IPS-15b (cell line): Measurements from ENCODE around the gene GRM8.
"Not testable (repeated sequence)": the region's sequence is repeated elsewhere in the genome, so short reads cannot be mapped to it uniquely, and the experiment has no call there.

ENCODE experiments used
- H3K27me3 ChIP-seq: one replicate; pipeline ENCODE4 v1.6.1; 2013; ENCODE audit warnings: low read length; ENCODE audit not compliant: control insufficient read depth, insufficient read depth
- H3K36me3 ChIP-seq: one replicate; pipeline ENCODE4 v1.6.1; 2013; ENCODE audit warnings: low read length; ENCODE audit not compliant: control insufficient read depth, insufficient read depth
- H3K4me1 ChIP-seq: one replicate; pipeline ENCODE4 v1.6.1; 2013; ENCODE audit warnings: mild to moderate bottlenecking, low read length; ENCODE audit not compliant: control insufficient read depth, insufficient read depth
- H3K4me3 ChIP-seq: one replicate; pipeline ENCODE4 v1.5.1; 2013; ENCODE audit warnings: low read depth, low read length
- H3K9ac ChIP-seq: one replicate; pipeline ENCODE4 v1.6.1; 2013; ENCODE audit warnings: low read depth, mild to moderate bottlenecking, low read length
- H3K9me3 ChIP-seq: one replicate; pipeline ENCODE4 v1.6.1; 2013; ENCODE audit warnings: mild to moderate bottlenecking, low read length; ENCODE audit not compliant: control insufficient read depth, insufficient read depth

Gene GRM8

DNA sequence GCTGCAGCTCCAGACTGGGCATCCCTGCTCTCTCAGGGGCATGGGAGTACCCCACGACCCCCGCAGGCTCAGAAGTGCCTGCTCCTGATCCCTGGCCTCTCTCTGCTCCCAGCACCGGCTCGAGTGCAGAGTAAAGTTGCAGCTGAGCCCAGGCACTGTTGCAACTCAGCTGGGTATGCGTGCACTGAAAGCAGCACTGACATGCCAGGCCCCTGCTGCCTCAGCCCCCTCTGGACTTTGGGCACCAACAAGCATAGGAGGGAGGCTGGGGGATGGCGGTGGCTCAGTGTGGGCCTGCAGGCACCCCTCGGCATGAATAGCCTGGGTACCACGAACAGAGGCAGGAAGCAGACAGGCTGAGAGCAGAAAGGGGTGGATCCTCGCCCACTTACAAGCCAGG, 295.3 kb downstream of the GRM8 start:
- no peaks in the 10 kb centered on the region for H3K4me1 ChIP-seq
- H3K4me3 ChIP-seq = no peak overlapping the region
- H3K27me3 ChIP-seq = no peaks in the 10 kb centered on the region
- no peaks in the 10 kb centered on the region for H3K9me3 ChIP-seq
- H3K36me3 ChIP-seq = no peaks in the 10 kb centered on the region
- no peak overlapping the region for H3K9ac ChIP-seq

DNA sequence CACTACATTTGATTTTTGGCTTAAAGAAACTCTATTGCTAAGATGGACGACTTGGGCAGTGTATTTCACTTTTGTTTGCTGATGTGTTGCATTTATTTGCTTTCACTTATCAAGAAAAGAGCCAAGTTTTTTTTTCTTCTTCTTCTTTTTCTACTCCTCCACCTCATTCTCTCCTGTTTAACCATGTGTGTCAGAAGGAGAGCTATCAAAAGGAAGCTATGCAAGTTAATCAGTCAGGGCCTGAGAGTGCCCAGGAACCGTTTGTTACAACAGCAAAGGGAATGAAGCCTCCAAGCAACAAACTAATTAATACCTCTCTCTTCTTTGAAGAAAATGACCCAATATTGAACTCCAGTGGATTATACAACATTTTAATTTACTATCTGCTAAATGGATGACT, 299.3 kb downstream of the GRM8 start:
- H3K9ac ChIP-seq = no peak overlapping the region
- no peaks in the 10 kb centered on the region for H3K9me3 ChIP-seq
- no peaks in the 10 kb centered on the region for H3K4me1 ChIP-seq
- H3K36me3 ChIP-seq = no peaks in the 10 kb centered on the region
- H3K27me3 ChIP-seq = no peaks in the 10 kb centered on the region
- H3K4me3 ChIP-seq = no peak overlapping the region

DNA sequence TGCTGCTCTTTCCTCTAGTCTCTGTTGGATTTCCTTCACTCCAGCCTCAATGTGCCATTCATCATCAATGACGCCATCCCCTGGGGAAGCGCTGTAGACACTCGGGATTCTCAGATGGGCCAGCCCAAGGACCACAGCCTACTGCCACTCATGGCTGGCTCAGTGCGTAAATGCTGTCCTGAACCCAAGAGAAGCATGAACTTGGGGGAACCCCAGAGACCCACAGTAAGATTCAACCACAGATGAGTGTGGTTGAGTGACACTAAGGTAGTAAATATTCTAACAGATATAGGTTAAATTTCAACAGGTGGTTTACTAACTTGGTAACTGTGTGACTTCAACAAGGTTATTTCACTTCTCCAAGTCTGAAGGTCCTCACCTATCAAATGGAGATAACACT, 304.1 kb downstream of the GRM8 start:
- no peaks in the 10 kb centered on the region for H3K27me3 ChIP-seq
- H3K4me3 ChIP-seq = no peak overlapping the region
- no peaks in the 10 kb centered on the region for H3K9me3 ChIP-seq
- no peak overlapping the region for H3K9ac ChIP-seq
- H3K4me1 ChIP-seq = no peaks in the 10 kb centered on the region
- no peaks in the 10 kb centered on the region for H3K36me3 ChIP-seq

DNA sequence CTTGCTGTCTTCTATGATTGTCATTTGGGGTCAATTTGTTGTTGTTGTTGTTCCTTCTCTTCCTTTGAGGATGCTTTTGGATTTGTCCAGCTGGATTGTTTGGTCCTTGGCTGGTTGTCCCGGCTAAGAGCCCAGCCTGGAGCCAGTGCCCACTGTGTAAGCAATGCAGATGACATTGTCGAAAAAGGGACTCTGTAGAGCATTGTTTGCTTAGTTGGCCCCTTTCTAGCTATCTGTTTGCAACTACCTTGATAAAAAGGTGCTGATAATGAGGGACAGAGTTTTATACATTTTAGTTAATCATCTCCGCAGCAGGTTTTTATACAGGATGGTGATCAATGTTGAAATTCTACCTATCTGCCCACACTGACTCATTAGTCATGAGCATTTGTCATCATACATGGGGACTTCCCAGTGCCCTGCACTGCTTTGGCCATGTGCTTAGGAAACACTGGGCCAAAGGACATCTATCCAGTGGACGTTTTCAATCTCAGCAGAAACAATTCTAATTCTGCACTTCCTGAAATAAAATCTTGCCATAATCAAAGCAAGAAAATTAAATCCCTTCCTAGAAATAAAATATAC, 311.9 kb downstream of the GRM8 start:
- Histone ChIP-seq H3K36me3 (no peaks in the 10 kb centered on the region), H3K9me3 (no peaks in the 10 kb centered on the region), H3K4me1 (no peaks in the 10 kb centered on the region), H3K4me3 (no peak overlapping the region), H3K9ac (no peak overlapping the region), H3K27me3 (no peaks in the 10 kb centered on the region)

DNA sequence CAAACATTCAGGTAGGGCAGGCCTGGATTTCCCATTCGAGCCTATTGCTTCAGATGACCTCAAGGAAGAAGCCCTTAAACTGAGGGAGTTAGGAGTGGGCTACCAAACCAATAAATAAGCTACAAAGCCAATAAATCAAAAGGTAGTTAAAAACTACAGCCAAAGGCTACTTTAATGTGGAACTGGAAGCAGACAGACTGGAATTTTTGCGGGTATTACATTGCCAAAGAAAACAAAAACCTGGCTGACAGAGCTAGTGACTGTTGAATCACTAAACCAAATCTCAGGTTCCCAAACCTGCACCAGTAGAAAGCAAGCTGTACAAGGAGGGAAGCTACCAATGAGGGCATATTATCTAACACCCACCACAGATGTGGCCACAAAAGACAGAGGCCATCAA, 315.6 kb downstream of the GRM8 start:
- Histone ChIP-seq H3K4me1 (no peaks in the 10 kb centered on the region), H3K4me3 (no peak overlapping the region)

DNA sequence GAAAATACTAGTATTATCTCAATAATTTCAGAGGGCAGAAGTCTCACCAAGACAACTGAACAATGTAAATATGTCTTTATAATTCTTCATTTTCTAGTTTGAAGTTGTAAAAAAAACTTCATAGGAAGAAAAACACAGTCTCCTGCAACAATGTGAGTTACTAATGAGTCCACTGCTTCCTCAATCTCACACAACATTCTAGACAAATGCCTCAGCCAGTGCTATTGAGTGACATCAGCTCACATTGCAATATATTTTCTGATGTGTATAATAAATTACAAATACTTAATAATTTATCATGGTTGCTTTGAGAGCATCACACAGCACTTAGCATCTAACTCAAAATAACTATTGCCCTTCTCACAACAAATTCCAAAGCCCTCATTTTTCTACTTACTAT, 321.2 kb downstream of the GRM8 start:
- Histone ChIP-seq H3K27me3 (no peaks in the 10 kb centered on the region), H3K9ac (no peak overlapping the region), H3K4me1 (no peaks in the 10 kb centered on the region)

More for the DNA sequence above, 315.6 kb downstream of the GRM8 start:
- Histone ChIP-seq H3K9me3 (no peaks in the 10 kb centered on the region), H3K36me3 (no peaks in the 10 kb centered on the region), H3K27me3 (no peaks in the 10 kb centered on the region), H3K9ac (no peak overlapping the region)

DNA sequence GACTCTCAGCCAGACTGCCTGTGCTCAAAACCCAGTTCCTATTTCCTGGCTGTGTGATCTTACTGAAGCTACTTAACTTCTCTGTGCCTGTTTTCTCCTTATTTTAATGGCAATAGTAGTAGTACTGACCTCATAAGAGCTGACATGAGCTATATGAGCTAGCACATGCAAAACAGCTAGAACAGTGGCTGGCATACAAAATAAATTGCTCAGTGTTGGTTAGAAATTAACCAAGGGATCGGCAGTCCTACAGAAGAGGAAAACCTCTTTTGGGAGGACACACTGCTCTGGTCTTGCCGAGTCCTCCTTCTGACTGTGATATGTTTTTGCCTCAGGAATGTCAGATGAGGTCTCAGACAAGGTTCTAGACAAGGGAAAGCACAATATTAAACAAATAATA, 322.6 kb downstream of the GRM8 start:
- no peaks in the 10 kb centered on the region for H3K9me3 ChIP-seq
- no peak overlapping the region for H3K4me3 ChIP-seq
- no peaks in the 10 kb centered on the region for H3K36me3 ChIP-seq
- no peaks in the 10 kb centered on the region for H3K27me3 ChIP-seq
- no peaks in the 10 kb centered on the region for H3K4me1 ChIP-seq
- H3K9ac ChIP-seq = no peak overlapping the region

More for the DNA sequence above, 321.2 kb downstream of the GRM8 start:
- Histone ChIP-seq H3K9me3 (no peaks in the 10 kb centered on the region), H3K4me3 (no peak overlapping the region), H3K36me3 (no peaks in the 10 kb centered on the region)

DNA sequence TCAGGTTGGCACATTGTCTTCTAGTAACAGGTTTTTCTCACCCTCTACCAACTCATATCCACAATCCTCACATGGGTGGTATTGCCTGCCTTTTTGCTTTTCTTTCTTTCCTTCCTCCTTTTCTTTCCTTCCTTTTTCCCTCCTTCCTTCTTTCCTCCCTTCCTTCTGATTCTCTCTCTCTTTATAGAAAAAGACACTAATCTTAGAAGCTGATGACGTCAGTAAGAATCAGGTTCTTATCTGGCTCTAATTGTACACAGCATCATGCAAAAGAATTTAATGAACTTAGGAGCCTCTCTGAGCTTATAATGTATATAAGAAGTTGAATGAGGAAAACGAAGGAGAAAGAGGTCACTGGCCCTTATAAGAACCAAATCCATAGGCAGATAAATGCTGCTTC, 328.3 kb downstream of the GRM8 start:
- no peak overlapping the region for H3K4me3 ChIP-seq
- H3K36me3 ChIP-seq = no peaks in the 10 kb centered on the region
- H3K9me3 ChIP-seq = no peaks in the 10 kb centered on the region
- H3K27me3 ChIP-seq = no peaks in the 10 kb centered on the region
- H3K4me1 ChIP-seq = no peaks in the 10 kb centered on the region
- H3K9ac ChIP-seq = no peak overlapping the region

DNA sequence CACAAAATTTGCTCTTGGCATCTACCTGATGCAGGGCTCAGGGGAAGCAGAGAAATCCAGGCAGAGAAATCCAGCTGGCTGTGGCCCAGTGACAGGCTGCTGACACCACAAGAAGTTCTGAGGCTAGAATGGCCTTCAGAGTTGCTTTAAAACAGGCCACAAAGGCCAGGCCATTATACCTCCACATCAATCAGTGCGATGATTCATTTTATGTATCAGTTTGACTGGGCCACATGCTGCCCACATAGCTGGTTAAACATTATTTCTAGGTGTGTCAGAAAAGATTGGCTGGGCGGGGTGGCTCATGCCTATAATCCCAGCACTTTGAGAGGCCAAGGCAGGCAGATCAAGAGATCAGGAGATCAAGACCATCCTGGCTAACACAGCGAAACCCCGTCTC, 341.1 kb downstream of the GRM8 start:
- not testable (repeated sequence) for H3K27me3 ChIP-seq, H3K4me1 ChIP-seq, H3K4me3 ChIP-seq, H3K9ac ChIP-seq, H3K36me3 ChIP-seq, H3K9me3 ChIP-seq

DNA sequence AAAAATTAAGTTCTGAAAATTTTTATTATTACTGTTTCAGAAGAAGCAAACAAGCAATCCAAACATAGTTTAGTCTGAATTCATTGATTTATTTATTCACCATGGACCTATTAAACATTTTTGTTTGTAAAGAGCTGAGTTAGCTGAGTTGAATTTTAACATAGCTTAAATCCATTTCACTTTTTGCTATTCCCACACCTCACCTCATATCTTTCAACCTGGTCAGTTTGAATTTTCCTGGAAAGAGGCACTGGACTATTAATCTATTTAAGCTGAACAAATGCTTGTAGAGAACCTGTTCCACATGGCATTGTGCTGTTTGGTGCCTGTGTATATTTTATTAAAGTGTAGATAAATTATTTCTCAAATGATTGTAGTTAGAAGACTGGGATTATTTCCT, 344.2 kb downstream of the GRM8 start:
- not testable (repeated sequence) for H3K4me1 ChIP-seq, H3K9me3 ChIP-seq, H3K36me3 ChIP-seq

DNA sequence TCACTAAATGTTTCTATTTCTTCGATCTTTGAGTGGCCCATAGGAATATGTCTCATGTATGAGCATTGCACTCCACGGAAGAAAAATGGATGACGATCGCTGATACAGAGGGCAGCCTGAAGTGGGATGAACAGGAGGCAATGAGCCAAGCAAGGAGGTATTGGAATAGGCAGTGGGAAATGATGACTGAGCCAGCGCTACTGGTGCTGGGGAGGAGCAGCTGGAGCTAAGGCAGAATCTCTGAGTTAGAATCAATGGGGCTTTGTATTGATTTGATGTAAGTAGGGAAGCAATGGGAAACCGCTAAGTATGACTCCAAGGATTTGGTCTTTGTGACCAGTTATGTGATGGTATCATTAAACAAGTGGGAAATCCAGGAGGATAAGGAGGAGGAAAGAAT, 345.1 kb downstream of the GRM8 start:
- not testable (repeated sequence) for H3K4me3 ChIP-seq, H3K36me3 ChIP-seq, H3K4me1 ChIP-seq, H3K27me3 ChIP-seq, H3K9ac ChIP-seq, H3K9me3 ChIP-seq

More for the DNA sequence above, 344.2 kb downstream of the GRM8 start:
- not testable (repeated sequence) for H3K9ac ChIP-seq, H3K4me3 ChIP-seq, H3K27me3 ChIP-seq

DNA sequence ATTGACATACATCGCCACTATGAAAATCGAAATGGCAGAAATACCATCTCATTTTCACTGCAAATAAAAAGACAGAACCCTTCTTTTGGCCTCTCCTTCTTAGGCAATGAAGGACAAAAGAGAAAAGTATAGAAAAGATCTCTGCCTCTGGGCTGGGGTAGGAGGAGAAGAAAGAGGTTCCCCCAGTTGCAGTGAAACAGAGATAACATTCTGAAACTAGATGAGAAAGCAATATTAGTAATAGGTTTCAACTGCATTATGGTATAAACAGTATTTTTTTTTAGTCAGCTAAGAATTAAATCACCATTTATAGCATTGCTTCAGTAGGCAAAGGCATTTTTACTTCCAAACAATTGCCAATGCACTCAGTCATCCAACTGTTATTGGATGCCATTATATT, 347.5 kb downstream of the GRM8 start:
- H3K27me3 ChIP-seq, H3K36me3 ChIP-seq, H3K9me3 ChIP-seq, H3K4me3 ChIP-seq, H3K9ac ChIP-seq, H3K4me1 ChIP-seq: not testable (repeated sequence)
